Measurements from ENCODE around the gene CHD6. TPM values are rescaled to one million over a fixed set of nuclear protein-coding genes. Genes with fewer than 3 reads are reported as not detected.

The CHD6 gene
- total RNA-seq, 1 experiment from 2014 or later = 98.5 TPM

DNA sequence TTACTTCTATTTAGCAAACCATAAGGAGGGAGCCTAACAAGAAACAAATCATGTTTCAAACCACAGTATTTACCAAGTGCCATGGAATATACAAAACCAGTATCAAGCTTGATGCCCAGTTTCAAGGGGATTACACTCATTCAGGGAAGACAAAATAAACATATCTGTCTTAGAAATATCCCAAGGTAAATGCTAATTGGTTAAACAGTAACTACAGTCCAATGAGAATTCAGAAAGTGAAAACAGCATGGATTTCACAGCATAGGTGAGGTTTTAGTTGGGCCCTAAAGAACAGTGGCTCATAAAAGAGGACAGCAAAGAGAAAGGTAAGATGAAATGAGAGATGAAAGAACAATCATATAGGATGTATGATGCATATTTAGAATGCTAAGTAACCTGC lies 110.3 kb downstream of the CHD6 start:
- CTCF ChIA-PET = no interaction called here
- Mint-ChIP-seq H3K4me3 (ENCODE audit: low read depth, unreplicated experiment) (no peak overlapping the region), H3K9me3 (ENCODE audit: low read depth, unreplicated experiment) (peaks cover 5% of the 10 kb centered on the region), H3K4me1 (ENCODE audit: low read depth, unreplicated experiment) (peaks cover 18% of the 10 kb centered on the region), H3K27me3 (ENCODE audit: unreplicated experiment) (no peaks in the 10 kb centered on the region), H3K27ac (ENCODE audit: unreplicated experiment) (no peak overlapping the region), H3K36me3 (ENCODE audit: insufficient read depth, unreplicated experiment) (no peaks in the 10 kb centered on the region)
- no TSS peak for BruUV-seq (replicated peaks)
- intact Hi-C loops (cut with micrococcal nuclease; ENCODE audit: unreplicated experiment) = no loop called here
- TF ChIP-seq, protein P1, sequence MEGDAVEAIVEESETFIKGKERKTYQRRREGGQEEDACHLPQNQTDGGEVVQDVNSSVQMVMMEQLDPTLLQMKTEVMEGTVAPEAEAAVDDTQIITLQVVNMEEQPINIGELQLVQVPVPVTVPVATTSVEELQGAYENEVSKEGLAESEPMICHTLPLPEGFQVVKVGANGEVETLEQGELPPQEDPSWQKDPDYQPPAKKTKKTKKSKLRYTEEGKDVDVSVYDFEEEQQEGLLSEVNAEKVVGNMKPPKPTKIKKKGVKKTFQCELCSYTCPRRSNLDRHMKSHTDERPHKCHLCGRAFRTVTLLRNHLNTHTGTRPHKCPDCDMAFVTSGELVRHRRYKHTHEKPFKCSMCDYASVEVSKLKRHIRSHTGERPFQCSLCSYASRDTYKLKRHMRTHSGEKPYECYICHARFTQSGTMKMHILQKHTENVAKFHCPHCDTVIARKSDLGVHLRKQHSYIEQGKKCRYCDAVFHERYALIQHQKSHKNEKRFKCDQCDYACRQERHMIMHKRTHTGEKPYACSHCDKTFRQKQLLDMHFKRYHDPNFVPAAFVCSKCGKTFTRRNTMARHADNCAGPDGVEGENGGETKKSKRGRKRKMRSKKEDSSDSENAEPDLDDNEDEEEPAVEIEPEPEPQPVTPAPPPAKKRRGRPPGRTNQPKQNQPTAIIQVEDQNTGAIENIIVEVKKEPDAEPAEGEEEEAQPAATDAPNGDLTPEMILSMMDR (IDR thresholded peaks at IDR 0.05; ENCODE audit: unreplicated experiment) = no peak
- no peak for DNase-seq

DNA sequence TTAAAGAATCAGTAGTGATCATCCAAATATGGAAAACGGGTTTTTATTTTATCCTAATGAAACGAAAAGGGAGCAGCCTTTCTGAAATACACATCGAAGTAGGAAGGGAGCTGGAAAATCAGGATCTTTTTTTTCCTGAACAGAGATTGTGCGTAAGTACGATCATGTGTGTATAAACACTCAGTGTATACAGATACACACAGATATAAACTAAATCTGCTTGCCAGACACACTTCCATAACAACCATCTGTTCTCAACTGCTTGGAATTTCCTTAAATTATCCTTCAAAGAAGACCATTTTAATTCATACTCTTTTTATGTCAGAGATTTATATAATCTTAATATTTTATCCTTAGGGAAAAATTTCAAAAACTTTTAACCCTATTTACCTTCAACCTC lies 110.7 kb downstream of the CHD6 start:
- no peak overlapping the region for H3K4me3 Mint-ChIP-seq (ENCODE audit: low read depth, unreplicated experiment)
- no TSS peak for BruUV-seq (replicated peaks)
- CTCF ChIA-PET = no interaction called here
- DNase-seq = no peak
- intact Hi-C loops (cut with micrococcal nuclease; ENCODE audit: unreplicated experiment) = no loop called here
- no peaks in the 10 kb centered on the region for H3K36me3 Mint-ChIP-seq (ENCODE audit: insufficient read depth, unreplicated experiment)
- H3K27me3 Mint-ChIP-seq (ENCODE audit: unreplicated experiment) = no peaks in the 10 kb centered on the region
- no peak overlapping the region for H3K27ac Mint-ChIP-seq (ENCODE audit: unreplicated experiment)
- TF ChIP-seq, protein P1 (IDR thresholded peaks at IDR 0.05; ENCODE audit: unreplicated experiment) = no peak
- H3K4me1 Mint-ChIP-seq (ENCODE audit: low read depth, unreplicated experiment) = peaks cover 18% of the 10 kb centered on the region
- H3K9me3 Mint-ChIP-seq (ENCODE audit: low read depth, unreplicated experiment) = peaks cover 5% of the 10 kb centered on the region

- CTCF ChIA-PET = no interaction called here
- Mint-ChIP-seq H3K4me3 (ENCODE audit: low read depth, unreplicated experiment) (no peak overlapping the region), H3K4me1 (ENCODE audit: low read depth, unreplicated experiment) (peaks cover 14% of the 10 kb centered on the region), H3K27ac (ENCODE audit: unreplicated experiment) (no peak overlapping the region), H3K36me3 (ENCODE audit: insufficient read depth, unreplicated experiment) (no peaks in the 10 kb centered on the region), H3K9me3 (ENCODE audit: low read depth, unreplicated experiment) (peaks cover 5% of the 10 kb centered on the region), H3K27me3 (ENCODE audit: unreplicated experiment) (no peaks in the 10 kb centered on the region)
- TF ChIP-seq, protein P1 (IDR thresholded peaks at IDR 0.05; ENCODE audit: unreplicated experiment) = no peak
- BruUV-seq (replicated peaks) = no TSS peak
- intact Hi-C loops (cut with micrococcal nuclease; ENCODE audit: unreplicated experiment) = no loop called here
- no peak for DNase-seq
These were observed 111.8 kb downstream of the CHD6 start for GRCh38 chr20:41506192-41506915.

- BruUV-seq (replicated peaks) = no TSS peak
- H3K4me1 Mint-ChIP-seq (ENCODE audit: low read depth, unreplicated experiment) = peaks cover 10% of the 10 kb centered on the region
- DNase-seq = no peak
- peaks cover 5% of the 10 kb centered on the region for H3K9me3 Mint-ChIP-seq (ENCODE audit: low read depth, unreplicated experiment)
- TF ChIP-seq, protein P1 (IDR thresholded peaks at IDR 0.05; ENCODE audit: unreplicated experiment) = no peak
- H3K36me3 Mint-ChIP-seq (ENCODE audit: insufficient read depth, unreplicated experiment) = no peaks in the 10 kb centered on the region
- H3K27ac Mint-ChIP-seq (ENCODE audit: unreplicated experiment) = no peak overlapping the region
- intact Hi-C loops (cut with micrococcal nuclease; ENCODE audit: unreplicated experiment) = no loop called here
- CTCF ChIA-PET = no interaction called here
- no peaks in the 10 kb centered on the region for H3K27me3 Mint-ChIP-seq (ENCODE audit: unreplicated experiment)
- H3K4me3 Mint-ChIP-seq (ENCODE audit: low read depth, unreplicated experiment) = no peak overlapping the region
These were observed 113.0 kb downstream of the CHD6 start for GRCh38 chr20:41505184-41505583.

Measured in Calu3 (cell line).